NCI-H69 (cell line): ENCODE data around the gene KRT33A.

Experiments
- DNase-seq: peaks from one replicate; lab custom pipeline; 2025; lab: John Stamatoyannopoulos, UW

Gene KRT33A

DNA sequence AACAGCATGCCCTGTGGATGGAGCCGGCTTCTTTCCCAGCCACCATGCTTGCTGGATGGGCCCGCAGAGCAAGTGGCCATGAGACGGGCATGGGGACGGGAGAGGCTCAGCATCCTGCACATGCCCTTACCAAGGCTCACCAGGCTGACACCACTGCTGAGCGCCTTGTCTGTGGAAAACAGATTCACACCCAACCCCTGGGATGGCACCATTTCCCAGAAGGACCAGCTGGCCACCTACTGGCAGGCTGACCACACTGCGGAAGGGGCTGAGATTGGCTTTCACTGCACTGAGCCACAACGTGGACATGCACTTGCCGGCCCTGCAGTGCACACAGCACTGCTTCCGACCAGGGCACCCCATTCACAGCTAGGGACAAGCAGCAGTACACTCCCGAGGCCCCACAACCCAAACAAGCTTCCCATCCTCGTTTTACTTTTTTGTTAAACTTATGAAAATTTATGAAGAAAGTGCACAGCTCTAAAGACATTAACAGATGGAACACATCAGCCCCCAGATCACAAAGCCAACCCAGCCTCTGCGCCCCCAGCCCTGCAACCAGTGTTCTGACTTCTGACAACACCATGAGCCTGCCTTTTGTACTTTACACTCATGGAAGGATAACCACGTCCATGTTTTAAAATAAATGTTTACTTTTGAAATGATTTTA lies 21.2 kb downstream of the KRT33A start:
- DNase-seq: peak; percentile 60

DNA sequence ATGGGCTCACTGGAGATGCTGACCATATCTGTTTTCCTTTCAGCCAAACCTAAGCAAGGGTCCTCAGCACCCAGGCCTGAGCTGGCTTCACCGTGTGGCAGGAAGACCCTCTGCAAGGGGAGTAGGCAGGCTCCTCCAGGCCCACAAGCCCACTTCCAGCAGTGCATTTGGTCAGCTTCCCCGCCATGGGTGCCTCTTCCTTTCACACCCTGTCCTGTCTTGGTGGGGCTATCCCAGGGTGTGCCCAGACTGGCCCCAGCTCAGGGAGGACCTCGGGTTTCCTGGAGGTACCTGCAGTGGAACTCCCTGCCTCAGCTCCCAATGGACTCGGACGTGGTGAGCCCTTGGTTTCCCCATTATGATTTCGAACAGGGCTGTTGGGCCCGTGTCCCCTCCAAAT lies 22.4 kb downstream of the KRT33A start:
- DNase-seq: no peak

DNA sequence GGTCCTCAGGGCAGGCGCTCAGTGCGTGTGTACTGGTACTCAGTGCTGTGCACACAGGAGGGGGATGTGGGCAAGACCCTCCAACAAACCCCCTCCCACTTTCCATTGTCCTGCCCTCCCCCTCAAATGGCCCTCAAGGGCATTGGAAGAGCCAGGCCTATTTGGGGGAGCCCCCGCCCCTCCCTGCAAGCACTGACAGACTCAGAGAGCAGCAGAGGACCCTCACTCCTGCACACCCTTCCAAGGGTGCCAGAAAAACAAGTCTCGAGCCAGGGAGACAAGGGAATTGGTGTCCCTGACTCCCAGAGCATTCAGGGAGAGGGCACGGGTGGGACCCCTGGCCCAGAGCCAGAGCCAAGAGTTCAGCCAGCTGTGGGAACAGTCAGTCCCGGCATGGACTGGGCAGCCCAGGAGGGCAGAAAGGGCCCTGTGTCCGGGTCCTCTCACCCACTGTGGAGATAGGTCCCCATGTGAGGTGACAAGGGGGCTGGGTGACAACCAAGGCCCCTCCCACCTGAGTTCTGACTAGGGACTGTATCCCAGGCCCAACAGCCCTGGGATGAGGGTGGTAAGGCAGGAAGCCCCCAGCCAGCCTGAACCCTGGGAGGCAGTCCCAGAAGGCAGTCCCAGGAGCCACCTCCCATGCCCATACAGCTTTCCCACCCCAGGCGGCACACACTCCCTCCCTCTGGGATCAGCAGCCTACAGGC lies 23.1 kb downstream of the KRT33A start:
- no peak for DNase-seq

DNA sequence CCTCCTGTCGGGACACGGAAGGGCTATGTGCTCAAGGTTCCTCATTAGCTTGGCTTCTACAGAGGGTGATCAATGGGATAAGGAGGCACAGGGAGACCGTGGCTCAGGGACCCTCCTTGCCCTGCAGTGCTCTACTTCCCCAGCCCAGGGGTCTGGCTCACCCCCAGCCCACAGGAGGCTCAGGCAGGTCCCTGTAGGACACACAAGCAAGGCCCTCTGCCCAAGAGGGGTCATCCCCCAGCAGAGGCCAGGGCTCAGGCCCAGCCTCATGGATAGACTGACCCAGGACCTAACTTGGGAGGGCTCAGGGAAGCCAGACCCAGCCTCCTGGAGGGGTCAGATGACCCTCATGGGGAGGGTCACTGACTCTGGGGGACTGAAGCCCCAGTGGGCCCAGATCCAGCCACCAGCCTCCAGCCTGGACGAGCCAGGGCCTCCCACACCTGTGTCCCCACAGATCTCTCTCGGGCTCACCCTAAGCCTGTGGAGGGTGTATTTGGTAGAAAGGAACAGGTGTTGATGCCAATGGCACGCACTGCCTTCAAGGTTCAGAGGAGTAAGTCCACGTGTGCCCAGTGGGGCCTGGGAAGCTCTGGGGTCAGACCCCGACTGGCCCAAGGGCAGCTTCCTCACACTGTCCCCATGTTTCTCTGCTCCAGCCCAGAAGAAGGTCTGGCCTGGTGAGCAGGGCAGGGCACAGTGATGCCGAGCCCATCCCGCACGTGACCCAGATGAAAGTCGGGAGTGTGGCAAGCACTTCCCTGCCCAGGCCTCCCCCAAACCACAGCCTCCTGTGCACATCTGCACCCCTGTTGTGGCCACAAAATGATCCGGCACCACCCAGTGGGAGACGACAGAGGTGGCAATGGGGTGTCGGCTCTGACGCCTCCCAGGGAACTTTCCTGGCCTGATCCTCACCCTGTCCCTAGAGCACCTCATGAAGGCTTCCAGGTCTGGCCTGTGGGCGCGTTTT lies 24.2 kb downstream of the KRT33A start:
- no peak for DNase-seq

DNA sequence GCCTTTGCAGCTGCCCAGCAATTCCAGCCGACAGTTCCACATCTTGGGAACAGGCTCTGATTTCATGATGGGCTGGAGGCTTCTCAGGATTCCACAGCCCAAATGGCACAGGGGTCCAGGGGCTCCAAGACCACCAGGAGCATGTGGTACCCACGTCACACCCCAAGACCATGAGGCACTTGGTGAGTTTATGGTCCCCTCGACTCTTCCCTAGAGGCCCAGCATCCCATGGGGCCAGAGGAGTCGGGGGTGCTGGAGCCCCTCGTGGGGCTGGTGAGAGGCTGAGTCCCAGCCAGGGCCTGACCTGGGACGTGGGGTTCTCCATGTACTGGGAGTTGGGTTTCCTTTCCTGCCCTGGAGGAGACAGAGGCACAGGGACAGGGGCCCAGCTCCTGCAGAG lies 25.0 kb downstream of the KRT33A start:
- DNase-seq: no peak

DNA sequence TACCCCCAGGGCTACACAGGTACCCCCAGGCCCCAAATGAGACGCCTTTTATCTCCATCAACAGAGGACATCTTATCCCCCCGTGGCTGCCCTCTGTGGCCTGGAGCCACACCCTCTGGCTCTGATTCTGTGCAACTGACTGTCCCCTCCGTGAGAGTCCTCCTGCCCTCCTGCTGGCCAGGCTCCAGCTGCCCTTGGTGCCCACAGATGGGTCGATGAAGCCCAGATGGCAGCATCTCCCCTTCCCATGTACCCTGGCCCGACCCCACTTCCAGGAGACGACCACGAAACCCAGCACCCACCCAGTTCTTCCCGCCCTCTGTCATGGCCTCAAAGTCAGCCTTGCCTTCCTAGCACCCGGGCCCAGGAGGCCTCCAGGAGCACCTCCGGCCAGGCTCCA lies 25.5 kb downstream of the KRT33A start:
- DNase-seq: no peak

DNA sequence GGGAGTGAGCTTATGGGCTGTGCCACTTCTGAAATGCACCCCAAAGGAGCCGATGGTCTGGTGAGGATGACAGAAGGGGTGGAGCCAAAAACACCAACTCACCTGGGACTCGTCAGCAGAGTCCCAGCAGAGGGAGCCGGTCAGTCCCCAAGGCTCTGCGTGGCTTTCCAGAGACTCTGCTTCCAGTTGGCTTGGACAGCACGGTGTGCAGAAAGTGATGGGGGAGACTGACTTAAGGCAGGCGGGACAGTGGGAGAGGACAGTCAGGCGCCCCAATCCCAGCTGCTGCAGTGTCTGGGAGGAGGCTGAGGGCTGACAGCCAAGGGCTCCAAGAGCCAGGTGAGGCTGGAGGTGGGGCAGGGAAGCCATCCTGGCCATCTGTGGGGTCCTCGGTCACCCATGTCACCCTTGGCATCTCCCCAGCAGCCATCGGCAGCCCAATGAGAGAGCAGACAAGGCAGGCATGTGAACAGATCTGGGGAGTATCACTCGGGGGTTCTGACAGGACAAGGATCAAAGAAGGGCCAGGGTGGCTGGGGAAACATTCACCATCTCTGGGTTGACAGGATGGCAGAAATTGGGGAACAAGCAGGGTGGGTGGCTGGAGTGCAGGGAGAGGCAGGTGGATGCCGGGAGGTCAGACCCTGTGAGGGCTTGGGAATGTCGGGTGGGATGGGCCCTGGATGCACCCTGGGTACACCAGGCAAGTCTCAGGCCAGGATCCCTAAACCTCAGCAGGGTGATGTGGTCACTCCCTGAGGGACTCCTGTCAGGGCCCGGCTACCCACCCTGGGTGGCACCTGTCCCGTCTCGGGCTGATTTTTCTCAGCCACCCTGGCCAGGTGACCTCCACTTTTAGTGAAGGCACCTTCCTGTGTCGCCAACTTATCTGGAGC lies 26.2 kb downstream of the KRT33A start:
- DNase-seq: peak; percentile 24

DNA sequence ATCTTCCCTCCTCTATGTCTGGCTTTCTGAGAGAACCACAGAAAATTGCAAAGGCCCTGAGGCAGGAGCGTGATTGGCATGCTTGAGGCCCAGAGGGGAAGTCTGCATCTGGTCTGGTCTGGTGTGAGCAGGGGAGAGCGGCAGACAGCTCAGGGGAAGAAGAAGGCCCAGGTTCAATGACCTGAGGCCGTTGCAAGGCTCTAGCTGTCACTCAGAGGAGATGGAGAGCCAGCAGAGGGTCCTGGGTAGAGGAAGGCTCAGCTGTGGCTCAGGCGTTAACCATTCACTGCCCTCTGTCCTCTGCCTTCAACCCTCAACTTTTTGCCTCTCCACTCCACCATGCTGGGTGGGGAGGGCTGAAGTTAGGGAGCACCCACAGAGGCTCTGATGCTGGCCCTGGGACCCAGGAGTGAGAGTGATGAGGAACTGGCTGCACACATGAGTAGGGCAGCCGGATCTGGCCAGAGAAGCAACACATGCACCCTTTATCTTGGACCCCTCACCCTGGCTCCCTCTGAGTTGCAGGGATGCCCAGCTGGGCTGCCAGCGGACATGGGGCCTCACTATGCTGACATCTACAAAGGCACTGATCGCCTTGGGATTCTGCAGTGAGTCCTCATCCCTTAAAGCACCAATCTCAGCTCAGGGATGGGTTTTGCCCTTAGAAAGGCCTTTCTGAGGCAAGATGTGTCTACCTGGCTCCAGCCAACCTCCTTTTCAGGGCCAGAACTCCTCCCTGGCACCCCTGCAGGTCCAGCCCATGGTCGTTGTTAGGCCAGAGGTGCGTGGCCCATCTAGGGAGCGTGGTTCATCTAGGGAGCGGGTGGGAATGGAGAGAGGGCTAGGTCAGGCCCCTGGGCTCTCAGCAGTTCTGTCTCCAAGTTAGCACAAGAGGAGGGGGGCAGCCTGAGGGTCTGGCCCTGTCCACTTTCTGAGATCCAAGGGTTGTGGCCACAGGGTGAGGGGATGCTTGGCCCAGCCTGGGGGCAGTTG lies 27.4 kb downstream of the KRT33A start:
- DNase-seq: no peak

DNA sequence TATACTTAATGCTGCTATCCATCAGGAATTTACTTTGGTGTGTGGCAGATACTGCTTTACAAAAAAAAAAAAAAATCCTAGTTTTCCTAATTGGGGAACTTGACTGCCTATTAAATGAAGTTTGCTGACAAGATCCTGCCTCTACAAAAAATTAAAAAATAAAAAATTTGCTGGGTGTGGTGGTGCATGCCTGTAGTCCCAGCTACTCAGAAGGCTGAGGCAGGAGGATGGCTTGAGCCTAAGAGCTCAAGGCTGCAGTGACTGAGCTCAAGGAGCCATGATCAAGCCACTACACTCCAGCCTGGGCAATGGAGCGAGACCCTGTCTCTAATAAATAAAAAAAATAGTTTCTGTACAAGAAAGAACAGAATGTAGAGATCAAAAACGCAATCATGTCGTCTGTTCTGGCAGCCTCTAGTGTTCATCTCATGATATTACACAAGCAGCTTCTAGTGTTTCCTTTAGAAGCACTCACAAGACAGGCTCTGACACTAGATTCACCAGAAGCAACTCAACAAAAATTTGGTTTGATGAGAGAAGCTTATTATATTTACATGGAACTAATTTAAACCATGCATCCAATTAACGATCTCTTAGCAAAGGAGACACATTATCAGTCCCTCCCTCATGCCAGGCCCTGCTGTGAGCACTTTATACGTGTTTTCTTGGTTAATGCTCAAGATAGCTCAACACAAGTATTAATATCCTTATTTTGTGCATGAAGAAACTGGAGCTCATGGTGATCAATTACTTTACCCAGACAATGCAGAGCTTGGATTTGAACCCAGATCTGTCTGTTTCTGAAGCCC lies 28.3 kb downstream of the KRT33A start:
- DNase-seq: peak; percentile 48

DNA sequence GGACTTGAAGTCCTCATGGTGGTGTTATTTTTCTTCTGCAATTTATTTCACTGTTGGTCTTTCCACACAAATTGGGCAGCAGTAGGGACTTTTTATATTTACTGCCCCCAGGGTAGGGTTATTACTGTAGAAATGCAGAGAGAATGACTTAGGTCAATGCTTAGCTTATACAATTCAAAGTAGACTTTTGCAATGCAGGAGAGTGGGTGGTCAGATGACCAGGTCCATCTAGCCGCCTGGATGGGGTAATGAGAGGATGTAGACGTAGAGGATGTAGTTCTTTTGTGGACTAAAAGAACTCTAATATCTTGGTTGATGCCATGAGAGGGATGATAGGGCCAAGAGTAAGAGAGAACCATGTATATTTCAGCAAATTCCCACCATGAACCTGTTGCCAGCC lies 32.4 kb downstream of the KRT33A start:
- DNase-seq: no peak

DNA sequence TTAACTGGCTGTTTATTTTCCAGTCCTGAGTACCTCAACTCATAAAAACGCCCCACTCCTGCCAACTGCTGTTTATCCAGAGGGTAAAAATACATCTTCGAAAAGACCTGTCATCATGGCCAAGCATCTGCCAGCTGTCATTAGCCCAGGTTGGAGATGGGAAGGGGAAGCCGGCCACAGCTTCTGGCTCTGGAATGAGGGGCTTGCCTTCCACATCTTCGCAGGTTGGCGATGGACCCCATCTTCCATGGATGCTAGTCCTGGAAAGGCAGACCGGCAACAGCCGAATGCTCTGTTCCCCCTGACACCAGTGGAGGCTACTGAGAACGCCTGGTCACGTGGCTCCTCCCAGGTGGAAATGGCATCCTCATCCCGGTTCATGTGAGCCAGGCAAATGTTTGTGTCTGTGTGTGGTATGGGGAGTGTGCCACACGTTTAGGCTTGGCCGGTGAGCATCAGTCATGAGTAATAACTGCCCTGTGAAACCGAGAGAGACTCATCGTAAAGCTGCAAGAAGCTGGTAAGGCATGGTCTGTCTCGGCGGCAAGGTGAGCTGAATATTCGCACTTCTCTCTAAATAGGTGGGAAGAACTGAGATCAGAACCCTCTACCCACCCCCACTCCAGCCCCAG lies 34.7 kb downstream of the KRT33A start:
- peak; percentile 40 for DNase-seq

DNA sequence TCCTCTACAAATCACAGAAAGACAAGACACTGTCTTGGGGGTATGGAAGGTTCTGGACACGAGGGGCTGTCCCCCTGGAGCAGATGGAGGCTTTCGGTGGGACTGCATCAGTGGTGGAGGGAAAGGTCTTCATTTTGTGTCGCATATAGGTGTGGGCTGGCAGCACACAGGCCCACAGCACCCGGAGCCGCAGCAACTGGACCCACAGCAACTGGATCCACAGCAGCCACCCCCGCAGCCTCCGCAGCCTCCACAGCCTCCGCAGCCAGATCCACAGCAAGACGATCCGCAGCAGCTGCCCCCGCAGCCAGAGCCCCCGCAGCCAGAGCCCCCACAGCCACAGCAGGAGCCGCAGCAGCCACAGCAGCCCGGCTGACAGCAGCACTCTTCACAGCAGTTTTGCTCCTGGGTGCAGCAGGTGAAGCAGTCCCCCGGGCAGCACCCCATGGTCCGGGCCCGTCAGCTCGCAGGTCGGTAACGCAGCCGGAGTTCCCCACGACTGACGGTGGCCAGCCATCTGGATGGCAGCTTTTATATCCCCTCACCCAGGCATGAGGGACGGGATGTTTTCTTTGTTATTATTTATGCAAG lies 35.3 kb downstream of the KRT33A start, which contains the start of gene KRTAP17-1:
Gene KRTAP17-1, minus strand, starts transcription at position 507 of the 591 bp plus-strand sequence. Its CDS starts 60 bp downstream, at position 447.
- DNase-seq: no peak

DNA sequence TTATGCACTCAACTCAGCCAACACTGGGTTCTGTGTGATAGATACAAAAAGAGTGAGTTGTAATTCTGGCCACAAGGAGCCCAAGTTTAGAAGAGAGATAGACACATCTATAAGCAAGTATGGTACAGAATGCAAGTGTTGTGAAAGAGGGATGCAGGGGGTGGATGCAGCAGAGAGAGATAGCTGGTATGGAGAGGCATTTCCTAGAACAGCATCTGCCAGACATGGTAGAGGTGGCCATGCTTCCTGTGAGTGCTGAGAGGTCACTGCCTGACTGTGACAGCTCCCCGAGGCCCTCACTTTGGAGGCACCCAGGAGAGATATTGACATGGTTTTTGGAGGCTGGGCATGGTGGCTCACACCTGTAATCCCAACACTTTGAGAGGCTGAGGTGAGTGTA lies 39.5 kb downstream of the KRT33A start:
- no peak for DNase-seq

DNA sequence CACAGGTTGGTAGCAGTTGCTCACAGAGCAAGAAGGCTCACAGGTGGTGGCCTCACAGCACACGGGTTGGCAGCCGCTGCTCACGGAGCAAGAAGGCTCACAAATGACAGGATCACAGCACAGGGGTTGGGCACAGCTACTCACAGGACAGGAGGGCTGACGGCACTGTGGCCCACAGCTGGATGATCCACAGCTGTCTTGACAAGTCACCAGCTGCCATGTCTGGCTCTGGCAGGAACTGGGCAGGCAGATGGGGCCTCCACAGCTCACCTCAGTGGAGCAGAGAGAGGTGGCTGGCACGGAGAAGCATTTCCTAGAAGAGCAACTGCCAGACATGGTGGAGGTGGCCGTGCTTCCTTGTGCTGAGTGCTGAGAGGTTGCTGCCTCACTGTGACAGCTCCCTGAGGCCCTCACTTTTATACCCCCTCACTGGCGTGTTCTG lies 41.7 kb downstream of the KRT33A start, which contains the start of gene KRTAP16-1:
Gene KRTAP16-1, minus strand, starts transcription at position 392 of the 442 bp plus-strand sequence. Its CDS starts 56 bp downstream, at position 336.
- no peak for DNase-seq

DNA sequence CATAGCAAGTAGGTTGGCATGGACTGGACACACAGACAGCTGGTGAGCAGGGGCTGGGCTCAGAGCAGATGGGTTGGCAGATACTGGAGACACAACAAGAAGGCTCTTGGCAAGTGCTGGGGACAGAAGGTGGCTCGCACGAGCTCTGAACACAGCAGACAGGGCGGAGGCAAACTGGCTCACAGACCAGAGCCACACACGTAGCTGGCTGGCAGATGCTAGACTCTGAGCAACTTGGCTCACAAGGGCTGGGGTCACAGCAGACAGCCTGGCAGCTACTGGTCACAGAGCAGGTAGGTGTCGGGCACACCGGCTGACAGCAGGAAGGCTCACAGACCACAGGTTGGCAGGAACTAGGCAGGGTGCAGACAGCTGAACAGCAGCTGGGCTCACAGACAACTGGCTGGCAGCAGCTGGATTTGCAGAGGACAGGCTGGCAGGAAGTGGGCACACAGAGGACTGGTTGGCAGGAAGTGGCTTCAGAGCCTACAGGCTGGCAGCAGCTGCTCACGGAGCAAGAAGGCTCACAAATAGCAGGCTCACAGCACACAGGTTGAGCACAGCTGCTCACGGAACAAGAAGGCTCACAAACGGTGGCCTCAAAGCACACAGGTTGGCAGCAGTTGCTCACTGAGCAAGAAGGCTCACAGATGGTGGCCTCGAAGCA lies 42.2 kb downstream of the KRT33A start:
- DNase-seq: peak; percentile 61

DNA sequence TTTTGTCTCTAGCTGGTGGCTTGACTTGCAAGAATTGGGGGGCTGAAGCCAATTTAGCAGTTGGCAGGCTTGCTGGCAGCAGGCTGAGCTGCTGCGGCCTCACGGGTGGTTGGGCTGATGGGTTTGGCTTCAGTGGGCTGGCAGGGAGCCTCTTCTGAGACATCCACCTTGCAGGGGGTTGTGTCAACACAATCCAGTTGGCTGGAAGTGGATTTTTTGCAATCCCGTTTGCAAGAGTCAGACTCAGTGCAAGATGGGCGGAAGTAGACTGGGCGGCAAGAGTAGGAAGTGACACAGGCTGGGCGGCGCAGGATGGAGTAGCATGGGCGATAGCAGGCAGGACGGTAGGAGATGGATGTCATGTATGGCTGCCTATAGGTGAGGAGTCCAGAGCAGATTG lies 43.0 kb downstream of the KRT33A start:
- DNase-seq: no peak

DNA sequence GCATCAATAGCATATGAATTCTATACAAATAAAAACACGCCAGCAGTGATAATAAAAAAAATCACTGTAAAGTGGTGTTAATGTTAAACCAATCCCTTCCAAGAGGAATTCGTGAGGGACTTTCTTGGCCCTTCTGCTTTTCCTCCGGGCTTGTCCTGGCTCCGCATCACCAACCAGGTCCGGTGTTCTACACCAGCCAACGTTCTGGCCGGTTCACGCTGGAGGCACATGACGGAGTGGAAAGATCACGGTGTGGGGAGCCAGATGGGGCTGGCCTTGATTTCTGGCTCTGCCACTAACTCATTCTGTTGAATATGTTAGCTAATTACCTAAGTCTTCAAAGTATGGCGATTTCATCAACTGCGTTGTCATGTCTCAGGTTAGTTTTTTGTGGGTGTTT lies 46.5 kb downstream of the KRT33A start:
- DNase-seq: no peak

DNA sequence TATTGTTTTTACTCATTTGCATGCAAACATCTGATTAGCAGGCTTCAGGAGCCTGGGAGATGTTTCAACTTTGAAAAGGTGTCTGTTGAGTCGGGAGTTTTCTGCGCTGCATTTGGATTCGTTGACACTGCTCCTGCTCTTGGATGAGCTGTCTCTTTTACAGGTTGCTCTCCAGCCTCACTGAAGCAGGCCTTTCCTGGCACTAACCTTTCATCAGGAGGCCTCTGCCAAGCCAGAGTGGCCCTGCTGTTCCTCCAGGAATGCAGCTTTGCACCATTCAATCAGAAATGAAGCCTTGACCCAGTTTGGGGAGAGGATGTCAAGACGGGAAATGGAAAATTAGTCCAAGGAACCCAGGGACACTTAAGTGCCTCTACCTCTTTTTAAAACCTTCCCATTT lies 47.6 kb downstream of the KRT33A start:
- DNase-seq: no peak
